Endodermal cell (in vitro differentiated cells): ENCODE data around the gene IMMP2L. TPM values are rescaled to one million over a fixed set of nuclear protein-coding genes. Genes with fewer than 3 reads are reported as not detected.

Experiments
- DNase-seq: peaks from one replicate; pipeline ENCODE4 v3.0.0-alpha.2; 2017
- H3K27ac ChIP-seq: 2 replicates; pipeline ENCODE4 v1.5.1; 2013; ENCODE audit warnings: mild to moderate bottlenecking, low read depth, low read length, moderate library complexity
- H3K27me3 ChIP-seq: 2 replicates; pipeline ENCODE4 v1.6.1; 2013; ENCODE audit warnings: mild to moderate bottlenecking, low read length, moderate library complexity; ENCODE audit not compliant: insufficient read depth, control insufficient read depth, poor library complexity, severe bottlenecking
- H3K36me3 ChIP-seq: 2 replicates; pipeline ENCODE4 v1.7.0; 2013; ENCODE audit warnings: mild to moderate bottlenecking, low read length, moderate library complexity; ENCODE audit not compliant: control insufficient read depth, insufficient read depth
- H3K4me1 ChIP-seq: one replicate; pipeline ENCODE4 v1.7.0; 2013; ENCODE audit warnings: low read length; ENCODE audit not compliant: control insufficient read depth, insufficient read depth
- H3K4me3 ChIP-seq: 2 replicates; pipeline ENCODE4 v1.5.1; 2013; ENCODE audit warnings: mild to moderate bottlenecking, low read length, moderate library complexity
- H3K9ac ChIP-seq: 2 replicates; pipeline ENCODE4 v1.6.1; 2013; ENCODE audit warnings: mild to moderate bottlenecking, low read length, moderate library complexity; ENCODE audit not compliant: poor library complexity, severe bottlenecking; ENCODE audit errors: extremely low read depth
- H3K9me3 ChIP-seq: 2 replicates; pipeline ENCODE4 v1.6.1; 2013; ENCODE audit warnings: mild to moderate bottlenecking, low read length, moderate library complexity; ENCODE audit not compliant: control insufficient read depth
- H3K27ac Mint-ChIP-seq: 2 replicates; pipeline ENCODE4 v1.8.0; 2020; ENCODE audit warnings: mixed read lengths
- H3K27me3 Mint-ChIP-seq: 2 replicates; pipeline ENCODE4 v1.8.0; 2021; ENCODE audit warnings: mild to moderate bottlenecking, mixed read lengths; ENCODE audit not compliant: insufficient read depth
- H3K36me3 Mint-ChIP-seq: 2 replicates; pipeline ENCODE4 v1.8.0; 2020; ENCODE audit warnings: low read depth, mixed read lengths
- H3K4me1 Mint-ChIP-seq: 2 replicates; pipeline ENCODE4 v1.8.0; 2020; ENCODE audit warnings: mixed read lengths
- H3K4me3 Mint-ChIP-seq: 2 replicates; pipeline ENCODE4 v1.8.0; 2020; ENCODE audit warnings: mild to moderate bottlenecking, moderate library complexity, mixed read lengths
- H3K9me3 Mint-ChIP-seq: 2 replicates; pipeline ENCODE4 v1.8.0; 2020; ENCODE audit warnings: mild to moderate bottlenecking, mixed read lengths
- CTCF ChIP-seq: fragments of 200-600 bp; sonication (generic); conservative IDR thresholded peaks from 2 replicates; pipeline ENCODE4 v1.5.0; 2021; ENCODE audit warnings: antibody characterized with exemption, mild to moderate bottlenecking
- WGBS, 2 experiments: methylation state at CpG; one replicate each; pipeline versions ENCODE4 v1.1.5 to v1.1.7; 2013; ENCODE audit warnings: missing lambda C conversion rate in 2 of 2, mixed read lengths in 1 of 2; ENCODE audit not compliant: insufficient coverage in 1 of 2, insufficient read length in 1 of 2; 5-methylcytosine and 5-hydroxymethylcytosine counted together
- total RNA-seq, 2 donors: library from RNA; stranded (reverse); fragmentation: NEBNext Ultra II Directional in 1 of 2; extraction: Animal tissue kit (Norgen Biotek cat#: 25700) in 1 of 2; gene quantifications; 2 replicates in 1 of 2; 3 replicates in 1 of 2; pipeline ENCODE4 v1.2.1, GENCODE V29; 2021

Gene IMMP2L
- total RNA-seq, 2 donors from 2014 or later = 17.7 to 19.4 TPM

- no peak overlapping the region for H3K27ac Mint-ChIP-seq
- Histone ChIP-seq H3K27me3 (no peaks in the 10 kb centered on the region), H3K36me3 (no peaks in the 10 kb centered on the region), H3K9ac (no peak overlapping the region), H3K9me3 (no peaks in the 10 kb centered on the region), H3K4me1 (no peaks in the 10 kb centered on the region), H3K4me3 (no peak overlapping the region), H3K27ac (no peak overlapping the region)
- no peaks in the 10 kb centered on the region for H3K9me3 Mint-ChIP-seq
- H3K27me3 Mint-ChIP-seq = no peaks in the 10 kb centered on the region
- no peak overlapping the region for H3K4me3 Mint-ChIP-seq
- TF ChIP-seq CTCF = no peak
- H3K4me1 Mint-ChIP-seq = no peaks in the 10 kb centered on the region
- no peaks in the 10 kb centered on the region for H3K36me3 Mint-ChIP-seq
- no peak for DNase-seq
These were observed 362.6 kb downstream of the IMMP2L start for GRCh38 chr7:111199643-111200042.

- Histone ChIP-seq H3K27ac (no peak overlapping the region), H3K36me3 (no peaks in the 10 kb centered on the region)
- H3K4me3 Mint-ChIP-seq = no peak overlapping the region
These were observed 364.0 kb downstream of the IMMP2L start for GRCh38 chr7:111198255-111198654.

GRCh38 chr7:111196655-111197054 is 365.6 kb downstream of the IMMP2L start:
- no peaks in the 10 kb centered on the region for H3K36me3 ChIP-seq
- TF ChIP-seq CTCF = no peak
- no peaks in the 10 kb centered on the region for H3K27me3 Mint-ChIP-seq
- no peak for DNase-seq
- no peaks in the 10 kb centered on the region for H3K36me3 Mint-ChIP-seq
- H3K27me3 ChIP-seq = no peaks in the 10 kb centered on the region
- no peak overlapping the region for H3K9ac ChIP-seq
- no peak overlapping the region for H3K4me3 ChIP-seq
- peaks cover 11% of the 10 kb centered on the region for H3K4me1 Mint-ChIP-seq
- H3K4me1 ChIP-seq = no peaks in the 10 kb centered on the region
- no peak overlapping the region for H3K27ac Mint-ChIP-seq
- WGBS, 2 experiments = 94 to 95% methylated on average over 8 of the region's 8 CpGs
- no peaks in the 10 kb centered on the region for H3K9me3 ChIP-seq
- no peaks in the 10 kb centered on the region for H3K9me3 Mint-ChIP-seq
- H3K27ac ChIP-seq = no peak overlapping the region
- H3K4me3 Mint-ChIP-seq = no peak overlapping the region

More at GRCh38 chr7:111198255-111198654, 364.0 kb downstream of the IMMP2L start:
- Mint-ChIP-seq H3K9me3 (no peaks in the 10 kb centered on the region), H3K36me3 (no peaks in the 10 kb centered on the region), H3K4me1 (peaks cover under 1% of the 10 kb centered on the region), H3K27ac (no peak overlapping the region), H3K27me3 (no peaks in the 10 kb centered on the region)
- Histone ChIP-seq H3K4me3 (no peak overlapping the region), H3K4me1 (no peaks in the 10 kb centered on the region), H3K9ac (no peak overlapping the region), H3K27me3 (no peaks in the 10 kb centered on the region), H3K9me3 (no peaks in the 10 kb centered on the region)
- DNase-seq = no peak
- WGBS, 2 experiments = 89 to 100% methylated on average over 4 of the region's 4 CpGs
- no peak for TF ChIP-seq CTCF
